HUDEP-2 (cell line): Measurements from ENCODE around the gene TOMM20L.
A peak's percentile ranks its signal among the peaks of the same experiment; 100 is the strongest.

ENCODE experiments used
- DNase-seq, 76 experiments: peaks; one replicate each; lab custom pipeline; 2025; ENCODE audit not compliant: unreplicated experiment in 76 of 76; lab: John Stamatoyannopoulos, UW

The TOMM20L gene

DNA sequence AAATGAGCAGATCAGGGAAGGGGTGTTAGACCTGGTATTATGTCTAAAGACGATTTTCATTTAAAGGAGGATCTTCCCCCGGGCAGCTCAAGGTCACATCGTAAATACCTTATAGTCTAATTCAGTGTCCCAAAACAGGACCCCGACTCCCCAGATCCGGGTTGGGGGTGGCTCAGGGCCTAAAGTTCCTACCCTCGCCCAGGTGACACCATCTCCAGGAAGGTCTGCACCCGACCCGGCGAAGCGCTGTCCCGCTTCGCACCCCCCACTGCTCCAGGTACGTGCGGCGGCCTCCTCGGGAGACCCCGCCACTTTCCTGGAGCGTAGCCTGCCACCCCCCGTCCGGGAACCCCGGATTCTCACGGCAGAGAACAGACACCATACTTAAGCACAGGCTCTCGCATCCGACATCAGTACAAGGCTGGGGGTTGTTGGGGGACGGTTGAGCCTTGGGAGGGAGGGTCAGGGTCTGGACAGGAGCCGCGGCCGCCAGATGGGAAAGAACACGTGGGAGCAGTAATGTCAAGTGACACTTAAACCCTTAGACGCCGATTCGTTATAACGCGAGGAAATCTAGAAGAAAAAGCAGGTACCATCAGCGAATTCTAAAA, 31.0 kb downstream of the TOMM20L start:
- peak in 68 of 76 experiments; percentile 5 to 77 (median 46) for DNase-seq

DNA sequence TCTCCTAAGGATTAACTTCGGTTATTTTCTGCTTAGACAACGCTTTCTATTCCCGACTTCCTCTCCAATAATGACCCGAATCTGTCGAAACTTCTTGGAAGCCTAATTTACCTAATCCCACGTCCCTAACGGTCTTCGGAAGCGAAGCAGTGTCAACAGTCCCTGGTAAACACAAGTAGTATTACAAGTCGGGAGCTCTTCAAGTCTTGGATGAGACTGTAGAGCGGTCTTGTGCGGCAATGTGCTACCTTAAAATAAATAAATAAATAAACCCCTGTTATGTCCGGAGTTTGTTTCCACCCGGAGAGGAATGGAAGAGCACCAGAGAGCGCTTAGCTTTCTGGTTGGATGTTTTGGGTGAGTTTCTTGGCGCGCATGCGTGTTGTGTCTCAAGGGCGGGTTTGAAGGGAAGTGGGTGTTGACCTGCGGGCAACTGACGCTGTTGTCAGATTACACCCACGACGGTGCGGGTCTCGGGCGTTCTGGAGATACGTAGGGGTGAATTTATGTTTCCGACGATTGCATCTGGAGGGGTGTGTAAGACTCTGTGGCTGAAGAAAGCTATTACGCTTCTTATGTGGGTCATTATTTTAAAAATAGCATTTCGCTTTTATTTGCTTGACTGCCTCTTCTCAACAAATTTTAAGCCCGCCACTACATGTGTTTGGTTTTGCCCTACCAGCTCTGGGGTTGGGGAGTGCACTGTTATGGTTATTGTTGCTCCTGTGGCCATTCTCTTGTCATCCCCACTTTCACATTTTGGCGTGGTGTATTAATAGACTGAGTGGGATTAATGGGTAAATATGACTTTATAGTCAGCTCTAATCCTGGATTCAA, 31.8 kb downstream of the TOMM20L start, which contains the start of the genes KIAA0586 and TIMM9:
Gene KIAA0586, plus strand, starts transcription at position 439 of the 837 bp plus-strand sequence. CDS start 546 bp downstream, outside the sequence.
Gene TIMM9, minus strand, starts transcription at position 251 of the 837 bp plus-strand sequence. CDS start 15,586 bp downstream, outside the sequence.
- peak in 75 of 76 experiments; percentile 35 to 98 (median 94) for DNase-seq

DNA sequence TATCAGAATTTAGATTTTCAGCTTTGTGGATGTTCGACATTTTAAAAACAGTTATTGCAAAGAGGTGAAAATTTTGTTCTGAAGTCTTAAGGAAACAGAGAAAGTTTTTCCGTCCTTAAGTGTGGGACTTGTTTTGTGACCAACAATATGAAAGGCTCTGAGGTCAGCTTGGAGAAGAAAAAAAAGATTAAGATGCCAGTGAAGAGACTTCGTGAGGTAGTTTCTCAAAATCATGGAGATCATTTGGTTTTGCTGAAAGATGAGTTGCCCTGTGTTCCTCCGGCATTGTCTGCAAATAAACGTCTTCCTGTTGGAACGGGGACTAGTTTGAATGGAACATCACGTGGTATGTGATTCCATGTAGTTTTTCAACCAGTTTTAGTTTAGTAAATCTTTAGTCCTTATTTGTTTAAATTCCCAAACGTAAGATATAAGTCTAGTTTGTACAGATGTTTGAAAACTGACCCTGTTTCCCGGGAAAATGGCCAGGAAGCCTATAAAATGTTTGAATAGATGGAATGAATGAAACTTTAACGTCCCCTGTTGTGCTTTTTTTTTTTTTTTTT, 32.5 kb downstream of the TOMM20L start:
- peak in 47 of 76 experiments; percentile 1 to 58 (median 28) for DNase-seq

DNA sequence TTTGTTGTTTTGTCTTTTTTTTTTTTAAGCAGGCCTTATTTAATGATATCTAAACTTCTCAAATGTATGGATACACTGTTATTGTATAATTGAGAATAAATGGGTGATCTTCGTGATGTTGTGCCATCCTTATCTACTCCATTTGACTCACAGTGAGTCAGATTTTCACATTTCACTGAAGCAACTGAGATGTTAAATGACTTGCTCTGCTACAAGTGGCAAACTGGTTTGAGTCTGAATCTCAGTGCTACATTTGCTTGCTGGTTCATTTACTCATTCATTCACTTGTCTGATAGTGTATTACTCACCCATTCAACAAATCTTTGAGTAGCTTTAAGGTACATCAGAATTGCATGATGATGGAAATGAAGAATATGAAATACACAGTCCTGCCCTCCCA, 34.4 kb downstream of the TOMM20L start:
- DNase-seq, result peak in 12 of 76 experiments; percentile 4 to 42 (median 16)

DNA sequence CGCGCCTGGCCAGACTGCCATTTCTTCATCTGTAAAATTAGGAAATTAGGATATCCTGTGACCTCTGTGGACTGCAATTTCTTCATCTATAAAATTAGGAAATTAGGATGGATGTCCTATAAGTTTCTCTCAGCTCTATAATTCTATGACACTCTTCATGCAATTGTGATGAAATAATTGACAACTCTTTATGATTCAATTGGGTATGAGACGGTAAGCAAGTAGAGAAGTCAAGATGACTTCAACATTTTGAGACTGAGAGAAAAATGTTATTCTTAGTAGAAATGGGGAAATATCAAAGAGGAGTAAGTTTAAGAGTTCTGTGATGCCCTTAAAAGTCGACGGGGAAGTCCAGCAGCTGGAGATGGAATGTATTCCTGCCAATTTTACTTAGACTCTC, 43.7 kb downstream of the TOMM20L start:
- DNase-seq, result no peak

DNA sequence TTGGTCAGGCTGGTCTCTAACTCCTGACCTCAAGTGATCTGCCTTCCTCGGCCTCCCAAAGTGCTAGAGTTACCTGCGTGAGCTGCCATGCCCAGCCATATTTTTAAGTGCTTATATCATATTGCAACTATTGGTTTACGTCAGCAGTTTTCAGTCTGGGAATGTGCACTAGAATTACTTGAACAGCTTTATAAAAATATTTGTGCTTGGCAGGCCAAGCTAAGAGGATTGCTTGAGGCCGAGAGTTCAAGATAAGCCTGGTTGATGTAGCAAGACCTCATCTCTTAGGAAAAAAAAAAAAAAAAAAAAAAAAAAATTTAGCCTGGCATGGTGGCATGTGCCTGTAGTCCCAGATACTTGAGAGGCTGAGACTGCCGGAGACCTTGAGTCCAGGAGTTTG, 48.9 kb downstream of the TOMM20L start:
- no peak for DNase-seq

DNA sequence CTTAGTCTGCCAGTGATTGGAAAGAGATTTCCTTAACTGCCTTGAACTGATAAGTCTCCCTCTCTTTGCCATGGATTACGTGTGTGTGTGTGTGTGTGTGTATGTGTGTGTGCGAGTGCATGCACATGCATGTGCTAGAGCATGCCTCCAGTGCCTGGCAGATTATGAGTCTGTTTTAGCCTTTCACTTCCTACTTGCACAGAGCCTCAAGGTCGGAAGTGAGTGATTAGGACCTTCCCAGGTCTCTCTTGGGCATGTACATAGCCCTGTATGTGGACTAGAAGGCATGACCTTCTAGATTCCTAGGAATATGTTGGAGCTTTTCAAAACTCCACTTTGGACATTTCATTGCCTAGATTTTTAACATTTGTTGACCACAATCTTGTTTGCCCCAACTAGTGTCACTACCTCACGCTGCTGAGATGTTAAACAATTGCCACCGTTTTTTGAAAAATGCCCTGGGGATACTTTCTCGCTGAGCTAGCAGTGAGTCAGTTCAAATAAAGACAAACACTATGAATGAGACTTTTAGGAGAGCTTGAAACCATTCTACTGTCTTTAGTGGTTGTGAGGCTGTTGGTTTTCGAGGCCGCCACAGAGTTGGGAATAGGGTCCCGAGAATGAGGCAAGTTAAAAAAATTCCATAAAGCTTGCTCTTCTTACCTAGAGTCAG, 60.0 kb downstream of the TOMM20L start:
- DNase-seq, result no peak
